Psoas muscle (tissue), 8 donors: ENCODE results near the gene OBP2A. TPM values are rescaled to one million over a fixed set of nuclear protein-coding genes. Genes with fewer than 3 reads are reported as not detected.

Source experiments
- ATAC-seq, 4 donors: fragments of 200-7000 bp; cut with Tn5 transposase; one replicate each; pipeline ENCODE4 v1.9.1; 2020; ENCODE audit warnings: moderate library complexity in 3 of 4, mild to moderate bottlenecking in 2 of 4
- DNase-seq, 2 donors: peaks; one replicate each; pipeline ENCODE4 v3.0.0-alpha.2; 2020
- H3K27ac ChIP-seq: fragments of 200-600 bp; one replicate; pipeline ENCODE4 v1.8.0; 2022
- H3K27me3 ChIP-seq, 3 donors: fragments of 200-600 bp in 1 of 3; one replicate each; pipeline versions ENCODE4 v1.6.1 to v1.8.0; 2013 to 2022; ENCODE audit warnings: low read length in 2 of 3, mild to moderate bottlenecking in 2 of 3, moderate library complexity in 1 of 3; ENCODE audit not compliant: insufficient read depth in 3 of 3
- H3K36me3 ChIP-seq, 2 donors: fragments of 200-600 bp in 1 of 2; one replicate each; pipeline versions ENCODE4 v1.6.1 to v1.8.0; 2013 to 2022; ENCODE audit warnings: low read depth in 1 of 2, mild to moderate bottlenecking in 1 of 2, moderate library complexity in 1 of 2; ENCODE audit not compliant: insufficient read depth in 1 of 2
- H3K4me1 ChIP-seq: fragments of 200-600 bp; one replicate; pipeline ENCODE4 v1.8.0; 2022
- H3K4me3 ChIP-seq: fragments of 200-600 bp; one replicate; pipeline ENCODE4 v1.8.0; 2022; ENCODE audit warnings: mild to moderate bottlenecking
- H3K9me3 ChIP-seq: fragments of 200-600 bp; one replicate; pipeline ENCODE4 v1.8.0; 2022
- CTCF ChIP-seq: fragments of 200-600 bp; IDR thresholded peaks from one replicate; pipeline ENCODE4 v1.8.0; 2022; ENCODE audit warnings: antibody characterized with exemption
- whole genome bisulfite sequencing, 3 donors: extraction: QIAGEN DNeasy Blood & Tissue Kit; methylation state at CpG; one replicate each; pipeline versions ENCODE4 v1.1.6 to v1.1.7; 2013; 5-methylcytosine and 5-hydroxymethylcytosine counted together
- intact Hi-C, 2 donors: fragments of 100-400 bp; cut with DNase I; formaldehyde crosslinking; loops; one replicate each; pipeline versions ENCODE4 v1.11.0 to v1.14.2; 2022
- polyA plus RNA-seq, 3 donors: library from polyadenylated mRNA; stranded (reverse); fragments of 200-250 nt; gene quantifications; one replicate each; pipeline ENCODE4 v1.2.3, GENCODE V29; 2013
- total RNA-seq, 4 donors: library from RNA; stranded (reverse); fragmentation: NEBNext Ultra II Directional in 2 of 4; extraction: Animal tissue kit (Norgen Biotek cat#: 25700) in 2 of 4; gene quantifications; one replicate each; pipeline versions ENCODE4 v1.2.1 to v1.2.4, GENCODE V29; 2021 to 2023
- donor health status: healthy with polysubstance abuse.
- donor health status: DM: no; HTN: no; CAD: no; lungs with moderate emphysema.
- donor health status: Bipolar disorder and iron deficiency.
- donor health status: healthy.
- donor health status: DM: yes; HTN: yes; CAD: no.
- donor health status: DM: no; HTN: no; CAD: no.
- donor health status: DM: no; HTN: no; CAD: no.
- donor health status: DM: yes; HTN: yes; CAD: no.

Gene OBP2A
- total and polyA plus RNA-seq, 7 donors: not detected

GRCh38 chr9:135515083-135515951, 30.6 kb upstream of the OBP2A start:
- ATAC-seq (peak in 1 of 4 donors; percentile 37), DNase-seq (no peak)
- intact Hi-C loops: no loop called here
- Histone ChIP-seq H3K9me3 (no peaks in the 10 kb centered on the region), H3K4me1 (no peaks in the 10 kb centered on the region), H3K36me3 (no peaks in the 10 kb centered on the region), H3K27me3 (peaks cover 0 to 10% (median 0%) of the 10 kb centered on the region in 3 donors), H3K4me3 (no peak overlapping the region), H3K27ac (no peak overlapping the region)
- WGBS, 3 donors: 77 to 83% (median 81%) methylated on average over 30 to 31 of the region's 31 CpGs
- no peak for TF ChIP-seq CTCF

- Histone ChIP-seq H3K4me1 (no peaks in the 10 kb centered on the region), H3K9me3 (no peaks in the 10 kb centered on the region), H3K36me3 (no peaks in the 10 kb centered on the region), H3K27me3 (peaks cover 0 to 10% (median 0%) of the 10 kb centered on the region in 3 donors), H3K27ac (no peak overlapping the region), H3K4me3 (no peak overlapping the region)
- TF ChIP-seq CTCF: no peak
- intact Hi-C loops: no loop called here
- DNase-seq (no peak), ATAC-seq (no peak)
- 61 to 68% (median 66%) methylated on average over 25 of the region's 25 CpGs for whole genome bisulfite sequencing, 3 donors
Observed at GRCh38 chr9:135516132-135516860, 29.6 kb upstream of the OBP2A start.

- 87 to 90% (median 89%) methylated on average over 24 of the region's 24 CpGs for WGBS, 3 donors
- no peaks in the 10 kb centered on the region for H3K36me3 ChIP-seq
- ATAC-seq (no peak), DNase-seq (no peak)
- H3K27ac ChIP-seq: no peak overlapping the region
- TF ChIP-seq CTCF: no peak
- H3K27me3 ChIP-seq: peaks cover 0 to 14% (median 4%) of the 10 kb centered on the region in 3 donors
- H3K4me1 ChIP-seq: no peaks in the 10 kb centered on the region
- no peak overlapping the region for H3K4me3 ChIP-seq
- H3K9me3 ChIP-seq: no peaks in the 10 kb centered on the region
- intact Hi-C loops: no loop called here
Observed at GRCh38 chr9:135517407-135517822, 28.5 kb upstream of the OBP2A start.

- H3K4me3 ChIP-seq: no peak overlapping the region
- no peaks in the 10 kb centered on the region for H3K4me1 ChIP-seq
- TF ChIP-seq CTCF: no peak
- H3K36me3 ChIP-seq: no peaks in the 10 kb centered on the region
- intact Hi-C loops: no loop called here
- no peak overlapping the region for H3K27ac ChIP-seq
- peaks cover 0 to 21% (median 7%) of the 10 kb centered on the region in 3 donors for H3K27me3 ChIP-seq
- DNase-seq (no peak), ATAC-seq (no peak)
- H3K9me3 ChIP-seq: no peaks in the 10 kb centered on the region
- WGBS, 3 donors: 87 to 90% (median 89%) methylated on average over 10 of the region's 10 CpGs
Observed at GRCh38 chr9:135519179-135519971, 26.6 kb upstream of the OBP2A start.
